Activated naive CD8-positive, alpha-beta T cell treated with anti-CD3 and anti-CD28 coated beads for 36 hours (primary cell): ENCODE results near the gene AGBL3. TPM values are rescaled to one million over a fixed set of nuclear protein-coding genes. Genes with fewer than 3 reads are reported as not detected.
"Not testable (repeated sequence)": the region's sequence is repeated elsewhere in the genome, so short reads cannot be mapped to it uniquely, and the experiment has no call there.

Experiments
- DNase-seq: peaks from one replicate; pipeline ENCODE4 v3.0.0; 2021
- H3K27ac Mint-ChIP-seq: one replicate; pipeline ENCODE4 v1.8.0; 2022; ENCODE audit warnings: mild to moderate bottlenecking, moderate library complexity, mixed read lengths
- H3K27me3 Mint-ChIP-seq: one replicate; pipeline ENCODE4 v1.8.0; 2022; ENCODE audit warnings: mild to moderate bottlenecking, mixed read lengths
- H3K36me3 Mint-ChIP-seq: one replicate; pipeline ENCODE4 v1.8.0; 2021; ENCODE audit warnings: mild to moderate bottlenecking, mixed read lengths
- H3K4me1 Mint-ChIP-seq: one replicate; pipeline ENCODE4 v1.8.0; 2021; ENCODE audit warnings: mixed read lengths
- H3K4me3 Mint-ChIP-seq: one replicate; pipeline ENCODE4 v1.8.0; 2022; ENCODE audit warnings: mild to moderate bottlenecking, moderate library complexity, mixed read lengths
- H3K9me3 Mint-ChIP-seq: one replicate; pipeline ENCODE4 v1.8.0; 2022; ENCODE audit warnings: mixed read lengths
- total RNA-seq, 2 experiments: library from RNA; stranded (reverse); gene quantifications; one replicate each; pipeline ENCODE4 v1.2.3, GENCODE V29; 2021

The AGBL3 gene
- total RNA-seq, 2 experiments from 2014 or later, result 2.2 to 3.6 TPM

DNA sequence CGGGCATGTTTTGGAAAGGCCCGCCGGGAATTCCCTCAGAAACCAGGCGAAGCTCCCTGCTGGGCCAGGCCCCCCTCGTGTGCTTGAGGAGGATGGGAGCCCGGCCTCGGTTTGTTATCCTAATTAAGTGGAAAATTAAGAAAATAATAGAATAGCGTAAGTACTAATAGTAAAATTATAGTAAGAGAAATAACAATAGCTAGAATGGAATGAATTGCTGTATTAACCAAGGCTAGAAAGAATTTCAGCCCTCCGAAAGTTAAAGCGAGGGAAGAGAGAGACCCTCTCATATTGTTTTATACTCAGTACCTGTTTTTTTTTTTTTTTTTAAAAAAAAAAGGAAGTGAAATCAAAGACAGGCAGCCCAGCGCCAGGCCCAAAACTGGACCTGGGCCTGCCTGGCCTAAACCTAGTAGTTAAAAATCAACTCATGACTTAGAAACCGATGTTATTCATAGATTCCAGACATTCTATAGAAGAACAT lies 184.7 kb downstream of the AGBL3 start:
- H3K9me3 Mint-ChIP-seq, DNase-seq, H3K27me3 Mint-ChIP-seq: not testable (repeated sequence)
- Mint-ChIP-seq H3K27ac (peak overlapping the region; percentile 97), H3K4me3 (peak overlapping the region; percentile 93), H3K36me3 (peaks cover 42% of the 10 kb centered on the region), H3K4me1 (peaks cover 42% of the 10 kb centered on the region)

DNA sequence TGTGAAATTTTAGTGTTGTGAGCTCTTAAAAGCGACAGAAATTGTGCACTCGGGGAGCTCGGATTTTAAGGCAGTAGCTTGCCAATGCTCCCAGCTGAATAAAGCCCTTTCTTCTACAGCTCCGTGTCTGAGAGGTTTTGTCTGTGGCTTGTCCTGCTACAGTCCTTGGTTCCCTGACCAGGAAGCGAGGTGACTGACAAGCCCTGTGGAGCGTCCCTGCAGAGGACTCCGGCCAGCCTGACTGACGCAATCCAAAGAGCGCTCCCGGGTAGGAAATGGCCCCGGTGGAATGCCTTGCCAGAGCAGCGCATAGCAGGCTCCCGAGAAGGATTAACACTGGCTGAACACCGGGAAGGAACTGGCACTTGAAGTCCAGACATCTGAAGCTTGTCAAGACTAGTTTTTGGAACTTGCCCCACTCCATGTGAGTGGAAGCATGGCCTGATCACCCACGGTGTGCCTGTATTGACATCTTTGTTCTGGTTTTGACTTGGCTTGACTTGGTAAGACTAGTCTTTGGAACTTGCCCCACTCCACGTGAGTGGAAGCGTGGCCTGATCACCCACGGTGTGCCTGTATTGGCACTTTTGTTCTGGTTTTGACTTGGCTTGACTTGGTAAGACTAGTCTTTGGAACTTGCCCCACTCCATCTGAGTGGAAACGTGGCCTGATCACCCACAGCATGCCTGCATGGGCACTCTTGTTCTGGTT lies 185.4 kb downstream of the AGBL3 start:
- not testable (repeated sequence) for DNase-seq, H3K27me3 Mint-ChIP-seq, H3K9me3 Mint-ChIP-seq
- Mint-ChIP-seq H3K27ac (peak overlapping the region; percentile 77), H3K4me1 (peaks cover 39% of the 10 kb centered on the region), H3K36me3 (peaks cover 35% of the 10 kb centered on the region), H3K4me3 (peak overlapping the region; percentile 71)

DNA sequence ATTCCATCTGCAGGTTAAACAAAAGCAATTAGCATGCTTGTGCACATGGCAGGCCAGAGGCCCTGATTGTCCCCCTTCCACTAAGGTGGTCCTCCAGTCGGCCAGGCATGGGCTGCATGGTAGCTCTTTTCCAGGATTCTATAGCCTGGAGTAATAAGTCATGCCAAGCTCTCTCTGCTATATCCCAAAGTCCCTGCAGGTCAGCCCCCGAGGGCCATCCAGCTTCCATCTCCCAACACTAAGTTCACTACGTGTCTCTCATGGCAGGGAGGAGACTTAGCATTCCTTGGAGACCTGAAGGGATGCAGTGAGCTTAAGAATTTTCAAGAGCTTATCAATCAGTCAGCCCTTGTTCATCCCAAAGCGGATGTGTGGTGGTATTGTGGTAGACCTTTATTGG lies 187.6 kb downstream of the AGBL3 start:
- Mint-ChIP-seq H3K4me1 (peaks cover 19% of the 10 kb centered on the region), H3K36me3 (peaks cover 21% of the 10 kb centered on the region)
- not testable (repeated sequence) for H3K9me3 Mint-ChIP-seq, DNase-seq, H3K27ac Mint-ChIP-seq, H3K4me3 Mint-ChIP-seq, H3K27me3 Mint-ChIP-seq

DNA sequence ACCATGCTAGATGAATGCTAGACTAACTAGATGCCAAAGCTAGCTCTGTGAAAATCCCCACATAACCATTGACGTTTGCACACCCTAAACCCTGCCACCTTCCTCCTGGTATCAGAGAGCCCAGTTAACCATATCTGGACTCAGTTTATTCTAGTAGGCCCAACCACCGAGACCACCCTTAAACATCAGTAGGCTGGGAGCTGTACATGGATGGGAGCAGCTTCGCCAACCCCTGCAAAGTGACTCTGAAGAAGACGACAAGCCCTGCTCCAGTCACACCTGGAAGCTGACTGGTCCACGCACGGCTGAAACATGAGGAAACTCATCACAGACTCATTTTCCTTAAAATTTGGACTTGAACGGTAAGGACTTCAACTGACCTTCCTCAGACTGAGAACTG lies 188.6 kb downstream of the AGBL3 start:
- Mint-ChIP-seq H3K4me3 (no peak overlapping the region), H3K9me3 (peaks cover 8% of the 10 kb centered on the region), H3K4me1 (peaks cover 11% of the 10 kb centered on the region), H3K27me3 (no peaks in the 10 kb centered on the region), H3K27ac (no peak overlapping the region), H3K36me3 (peaks cover 12% of the 10 kb centered on the region)
- no peak for DNase-seq

DNA sequence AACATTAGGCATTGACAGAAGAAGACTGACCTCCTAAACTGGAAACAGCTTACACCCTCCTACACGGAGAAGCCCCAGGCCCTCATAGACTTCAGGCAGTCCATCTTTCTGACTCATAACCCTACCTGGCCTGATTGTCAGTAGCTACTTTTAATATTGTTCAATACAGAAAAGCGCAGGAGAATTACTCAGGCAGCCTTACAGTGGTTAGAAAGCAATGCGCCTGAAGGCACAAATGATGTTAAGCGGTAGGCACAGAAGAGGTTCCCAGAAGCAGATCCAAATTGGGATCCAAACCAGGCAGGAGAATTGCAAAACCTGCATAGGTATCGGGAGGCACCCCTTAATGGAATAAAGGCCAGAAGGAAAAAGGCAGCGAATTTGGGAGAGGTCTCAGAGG lies 189.6 kb downstream of the AGBL3 start:
- Mint-ChIP-seq H3K27me3 (no peaks in the 10 kb centered on the region), H3K27ac (no peak overlapping the region), H3K9me3 (peaks cover 14% of the 10 kb centered on the region), H3K4me3 (no peak overlapping the region), H3K4me1 (peaks cover 8% of the 10 kb centered on the region), H3K36me3 (peaks cover 18% of the 10 kb centered on the region)
- DNase-seq, result no peak

DNA sequence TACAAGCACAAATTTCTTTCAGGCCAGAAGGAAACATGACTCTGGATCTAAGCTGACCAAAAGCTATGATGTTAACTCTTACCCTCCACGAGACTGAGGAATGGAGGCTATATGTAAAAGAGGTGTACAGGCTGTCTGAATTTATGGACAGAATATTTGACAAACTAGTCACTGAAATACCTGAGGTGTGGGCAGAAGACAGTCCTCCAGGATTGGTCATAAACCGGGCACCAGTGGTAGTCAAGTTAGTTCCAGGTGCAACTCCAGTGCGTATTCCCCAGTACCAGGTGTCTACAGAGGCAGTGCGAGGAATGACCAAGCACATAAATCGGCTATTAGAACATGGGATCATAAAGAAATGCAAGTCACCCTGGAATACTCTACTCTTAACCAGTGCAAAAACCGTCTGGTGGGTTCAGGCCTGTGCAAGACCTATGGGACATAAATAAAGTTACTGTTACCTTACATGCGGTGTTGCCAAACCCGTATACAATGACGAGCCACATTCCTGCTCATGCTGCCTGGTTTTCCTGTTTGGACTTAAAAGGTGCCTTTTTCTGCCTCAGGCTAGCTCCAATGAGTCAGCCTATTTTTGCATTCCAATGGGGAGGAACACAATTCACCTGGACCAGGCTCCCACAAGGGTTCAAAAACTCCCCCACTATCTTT lies 190.9 kb downstream of the AGBL3 start:
- H3K27ac Mint-ChIP-seq, result no peak overlapping the region
- DNase-seq, result no peak
- peaks cover 26% of the 10 kb centered on the region for H3K36me3 Mint-ChIP-seq
- H3K27me3 Mint-ChIP-seq, result no peaks in the 10 kb centered on the region
- peaks cover under 1% of the 10 kb centered on the region for H3K4me1 Mint-ChIP-seq
- no peak overlapping the region for H3K4me3 Mint-ChIP-seq
- H3K9me3 Mint-ChIP-seq, result peaks cover 22% of the 10 kb centered on the region

DNA sequence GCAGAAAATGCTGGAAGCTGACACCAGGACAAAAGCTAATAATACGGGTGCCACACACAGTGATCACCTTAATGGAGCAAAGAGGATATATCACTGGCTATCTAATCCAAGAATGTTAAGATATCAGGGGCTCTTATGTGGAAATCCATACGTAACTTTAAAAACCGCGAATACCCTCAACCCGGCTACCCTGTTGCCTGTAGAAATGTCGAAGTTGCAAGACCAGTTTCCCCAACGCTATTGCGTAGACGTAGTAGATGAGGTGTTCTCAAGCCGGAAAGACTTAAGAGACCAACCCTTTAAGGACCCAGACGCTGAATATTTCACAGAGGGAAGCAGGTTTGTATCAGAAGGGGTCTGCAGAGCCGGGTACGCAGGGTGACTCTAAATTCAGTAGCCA lies 192.1 kb downstream of the AGBL3 start:
- H3K4me3 Mint-ChIP-seq, result no peak overlapping the region
- peaks cover 27% of the 10 kb centered on the region for H3K9me3 Mint-ChIP-seq
- no peak for DNase-seq
- no peaks in the 10 kb centered on the region for H3K27me3 Mint-ChIP-seq
- H3K27ac Mint-ChIP-seq, result no peak overlapping the region
- no peaks in the 10 kb centered on the region for H3K4me1 Mint-ChIP-seq
- H3K36me3 Mint-ChIP-seq, result peaks cover 37% of the 10 kb centered on the region

DNA sequence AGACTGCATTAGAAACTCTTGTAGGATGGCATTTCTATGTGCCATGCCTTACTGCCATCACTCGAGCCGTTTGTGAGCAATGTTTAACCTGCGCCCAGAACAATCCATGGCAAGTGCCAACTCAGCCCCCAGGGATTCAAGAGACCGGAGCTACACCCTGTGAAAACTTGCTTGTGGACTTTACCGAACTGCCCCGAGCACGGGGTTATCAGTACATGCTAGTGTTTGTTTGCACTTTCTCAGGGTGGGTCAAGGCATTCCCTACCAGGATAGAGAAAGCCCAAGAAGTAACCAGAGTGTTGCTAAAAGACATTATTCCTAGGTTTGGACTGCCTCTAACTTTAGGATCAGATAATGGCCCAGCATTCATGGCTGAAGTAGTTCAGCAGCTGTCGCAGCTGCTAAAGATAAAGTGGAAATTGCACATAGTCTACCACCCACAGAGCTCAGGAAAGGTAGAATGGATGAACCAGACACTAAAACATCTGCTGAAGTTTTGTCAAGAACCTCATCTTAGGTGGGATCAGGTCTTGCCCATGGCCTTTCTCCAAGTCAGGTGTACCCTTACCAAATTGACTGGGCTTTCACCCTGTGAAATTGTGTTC lies 193.1 kb downstream of the AGBL3 start:
- H3K36me3 Mint-ChIP-seq, result peaks cover 48% of the 10 kb centered on the region
- H3K27me3 Mint-ChIP-seq, result no peaks in the 10 kb centered on the region
- H3K27ac Mint-ChIP-seq, result no peak overlapping the region

DNA sequence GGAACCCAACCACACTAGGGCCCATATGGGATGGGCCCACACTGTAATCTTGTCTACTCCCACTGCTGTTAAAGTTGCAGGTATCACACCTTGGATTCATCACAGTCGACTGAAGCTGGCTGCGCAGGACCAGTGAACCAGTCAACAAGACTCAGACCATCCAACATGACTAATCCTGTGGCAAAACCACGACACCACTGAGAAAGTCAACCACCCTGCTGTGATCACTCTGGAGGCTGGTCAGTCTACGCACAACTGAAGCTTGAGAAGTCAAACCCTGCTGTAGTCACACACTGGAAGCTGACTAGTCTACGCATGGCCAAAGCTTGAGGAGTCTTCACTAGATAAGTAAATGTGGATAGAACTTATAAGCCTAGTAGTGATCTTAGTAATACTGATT lies 193.8 kb downstream of the AGBL3 start:
- no peak for DNase-seq
- Mint-ChIP-seq H3K9me3 (peaks cover 33% of the 10 kb centered on the region), H3K27me3 (no peaks in the 10 kb centered on the region), H3K27ac (no peak overlapping the region), H3K4me3 (no peak overlapping the region), H3K36me3 (peaks cover 54% of the 10 kb centered on the region), H3K4me1 (no peaks in the 10 kb centered on the region)

More for the DNA sequence above, 193.1 kb downstream of the AGBL3 start:
- no peak overlapping the region for H3K4me3 Mint-ChIP-seq
- peaks cover 33% of the 10 kb centered on the region for H3K9me3 Mint-ChIP-seq
- no peak for DNase-seq
- H3K4me1 Mint-ChIP-seq, result no peaks in the 10 kb centered on the region

DNA sequence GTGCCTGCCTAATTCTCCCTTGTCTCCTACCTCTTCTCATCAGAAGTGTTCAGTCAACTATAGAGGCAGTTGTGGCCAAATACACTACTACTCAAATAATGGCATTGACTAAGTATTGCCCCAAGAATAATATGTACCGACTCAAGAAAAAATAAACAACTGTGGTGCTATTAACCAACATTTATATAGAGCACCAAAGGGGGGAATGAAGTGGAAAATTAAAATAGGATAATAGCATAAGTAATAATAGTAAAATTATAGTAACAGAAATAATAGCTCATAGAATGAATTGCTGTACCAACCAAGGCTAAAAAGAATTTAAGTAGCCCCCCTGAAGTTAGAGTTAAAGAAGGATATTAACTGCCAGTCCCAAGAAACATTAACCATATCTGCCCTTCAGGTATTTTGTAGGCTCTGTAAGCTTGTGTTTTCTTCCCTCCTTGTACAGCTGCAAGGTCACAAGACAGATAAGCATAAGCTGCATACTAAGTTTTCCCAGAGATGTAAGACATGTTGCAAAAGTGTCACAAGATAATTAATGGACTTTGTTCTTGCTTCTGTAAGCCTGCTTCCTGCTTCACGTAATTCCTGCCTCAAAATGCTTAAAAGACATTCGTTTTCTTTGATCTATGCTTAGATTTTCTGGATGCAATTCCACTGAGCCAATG lies 195.1 kb downstream of the AGBL3 start:
- Mint-ChIP-seq H3K4me3 (no peak overlapping the region), H3K27me3 (no peaks in the 10 kb centered on the region), H3K27ac (no peak overlapping the region), H3K4me1 (no peaks in the 10 kb centered on the region), H3K9me3 (peaks cover 33% of the 10 kb centered on the region), H3K36me3 (peaks cover 64% of the 10 kb centered on the region)
- no peak for DNase-seq

DNA sequence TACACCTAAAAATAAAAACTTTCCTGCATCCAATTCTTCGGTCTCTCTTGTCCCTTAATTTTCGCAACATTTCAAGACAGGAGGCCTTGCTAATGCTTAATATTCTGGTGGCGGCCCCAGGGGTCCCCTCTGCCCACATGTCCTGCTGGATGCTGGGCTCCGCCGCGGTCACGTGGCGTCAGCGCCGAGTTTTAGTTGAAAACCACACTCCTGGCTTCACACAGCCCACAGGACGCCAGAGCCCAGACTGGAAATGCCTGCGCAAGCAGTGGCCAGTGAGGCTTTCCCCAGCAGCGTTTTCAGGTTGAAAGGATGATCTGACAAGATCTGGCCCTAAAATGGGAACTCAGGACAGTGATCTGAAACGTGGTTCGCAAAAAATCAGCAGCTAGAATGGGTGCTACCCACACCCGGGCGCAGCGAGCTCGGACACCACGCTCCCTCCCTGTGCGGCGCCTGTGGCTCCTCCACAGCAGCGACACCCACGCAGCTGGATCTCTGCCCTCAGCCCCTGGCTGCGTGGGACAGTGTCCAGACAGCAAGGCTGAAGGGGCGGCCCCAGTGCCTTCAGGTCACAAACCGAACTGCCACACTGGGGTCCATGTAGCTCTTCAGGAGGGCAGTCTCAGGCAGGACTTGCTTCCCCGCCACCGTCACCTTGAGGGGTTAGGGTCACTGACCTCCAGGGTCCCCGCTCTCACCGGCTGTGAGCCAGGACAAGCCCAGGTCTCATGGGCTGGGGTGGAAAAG lies 195.8 kb downstream of the AGBL3 start:
- H3K4me1 Mint-ChIP-seq, result no peaks in the 10 kb centered on the region
- no peaks in the 10 kb centered on the region for H3K27me3 Mint-ChIP-seq
- H3K4me3 Mint-ChIP-seq, result no peak overlapping the region
- peaks cover 67% of the 10 kb centered on the region for H3K36me3 Mint-ChIP-seq
- no peak for DNase-seq
- H3K27ac Mint-ChIP-seq, result no peak overlapping the region
- peaks cover 33% of the 10 kb centered on the region for H3K9me3 Mint-ChIP-seq

DNA sequence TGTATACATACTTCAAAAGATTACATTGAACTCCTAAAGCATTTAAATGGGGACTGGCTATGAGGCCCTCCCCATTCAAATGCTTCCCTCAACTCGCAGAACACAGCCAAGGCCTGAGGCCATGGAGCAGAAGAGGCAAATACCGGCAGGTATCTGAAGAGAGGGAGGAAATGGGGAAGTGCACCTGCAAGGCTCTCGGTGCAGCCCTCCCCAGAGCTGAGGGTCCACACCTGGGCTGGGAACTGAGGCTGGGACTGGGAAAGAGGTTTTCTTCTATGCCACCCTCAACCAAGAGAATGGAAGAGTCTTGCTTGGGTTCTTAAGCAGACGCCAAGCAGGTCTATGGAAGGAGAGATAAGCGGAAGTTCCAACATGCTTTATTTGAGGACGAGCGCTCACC lies 197.2 kb downstream of the AGBL3 start:
- Mint-ChIP-seq H3K9me3 (peaks cover 33% of the 10 kb centered on the region), H3K27ac (no peak overlapping the region), H3K4me3 (no peak overlapping the region), H3K27me3 (no peaks in the 10 kb centered on the region), H3K4me1 (no peaks in the 10 kb centered on the region), H3K36me3 (peaks cover 74% of the 10 kb centered on the region)
- no peak for DNase-seq

DNA sequence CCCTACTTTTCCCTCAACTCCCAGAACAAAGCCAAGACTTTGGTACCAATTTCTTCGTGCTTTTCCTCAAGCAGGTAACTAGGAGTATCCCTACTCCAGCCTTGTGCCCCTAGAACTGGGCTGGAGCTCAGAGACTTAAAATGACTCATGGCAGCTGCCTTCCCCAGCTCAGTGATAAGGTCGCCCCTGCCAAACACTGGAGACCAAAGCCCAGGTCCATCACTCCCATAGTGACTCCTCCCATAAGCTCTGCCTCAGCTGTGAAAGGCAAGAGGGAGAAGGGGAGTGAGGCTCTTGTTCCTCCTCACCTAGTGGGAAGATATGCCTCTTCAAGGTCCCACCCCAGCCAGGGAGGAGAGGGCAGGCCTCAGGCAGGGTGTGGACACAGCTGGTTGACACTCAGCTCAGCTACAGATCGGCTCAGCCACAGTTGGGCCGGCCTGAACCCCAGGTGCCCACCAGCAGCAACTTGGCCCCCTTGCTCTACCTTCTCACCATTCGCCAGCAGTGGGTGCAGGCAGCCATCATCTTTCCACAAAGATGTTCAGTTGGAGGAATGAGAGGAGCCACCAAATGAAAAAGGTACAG lies 198.0 kb downstream of the AGBL3 start:
- Mint-ChIP-seq H3K4me3 (no peak overlapping the region), H3K36me3 (peaks cover 73% of the 10 kb centered on the region), H3K4me1 (no peaks in the 10 kb centered on the region), H3K27ac (no peak overlapping the region), H3K27me3 (no peaks in the 10 kb centered on the region), H3K9me3 (peaks cover 27% of the 10 kb centered on the region)
- no peak for DNase-seq
